Measurements from ENCODE around the gene SEC23B. TPM values are rescaled to one million over a fixed set of nuclear protein-coding genes. Genes with fewer than 3 reads are reported as not detected.

SEC23B gene
- total and polyA plus RNA-seq, 2 of the 13 experiments (the other 11 are each of a cell fraction or from before 2014, with no cell fraction given), result 114 to 120 TPM

DNA sequence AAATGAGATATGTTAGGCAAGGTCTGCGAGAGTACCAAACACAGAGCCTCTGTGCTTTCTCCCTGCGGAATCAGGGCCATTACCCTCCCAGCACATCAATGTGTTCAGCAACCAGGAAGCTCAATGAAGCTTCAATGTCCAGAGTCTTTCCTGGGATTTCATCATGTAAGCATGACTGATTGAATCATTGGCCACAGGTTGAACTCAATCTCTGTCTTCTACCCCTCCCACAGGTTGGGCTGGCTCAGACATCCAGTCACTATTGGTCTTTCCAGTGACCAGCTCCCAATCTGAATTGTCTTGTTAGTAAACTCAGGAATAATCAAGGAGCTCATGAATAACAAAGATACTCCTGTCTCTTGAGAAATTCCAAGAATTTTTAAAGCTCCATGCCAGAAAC is 77.4 kb downstream of the SEC23B start (continued):
- TF ChIP-seq, protein P1, sequence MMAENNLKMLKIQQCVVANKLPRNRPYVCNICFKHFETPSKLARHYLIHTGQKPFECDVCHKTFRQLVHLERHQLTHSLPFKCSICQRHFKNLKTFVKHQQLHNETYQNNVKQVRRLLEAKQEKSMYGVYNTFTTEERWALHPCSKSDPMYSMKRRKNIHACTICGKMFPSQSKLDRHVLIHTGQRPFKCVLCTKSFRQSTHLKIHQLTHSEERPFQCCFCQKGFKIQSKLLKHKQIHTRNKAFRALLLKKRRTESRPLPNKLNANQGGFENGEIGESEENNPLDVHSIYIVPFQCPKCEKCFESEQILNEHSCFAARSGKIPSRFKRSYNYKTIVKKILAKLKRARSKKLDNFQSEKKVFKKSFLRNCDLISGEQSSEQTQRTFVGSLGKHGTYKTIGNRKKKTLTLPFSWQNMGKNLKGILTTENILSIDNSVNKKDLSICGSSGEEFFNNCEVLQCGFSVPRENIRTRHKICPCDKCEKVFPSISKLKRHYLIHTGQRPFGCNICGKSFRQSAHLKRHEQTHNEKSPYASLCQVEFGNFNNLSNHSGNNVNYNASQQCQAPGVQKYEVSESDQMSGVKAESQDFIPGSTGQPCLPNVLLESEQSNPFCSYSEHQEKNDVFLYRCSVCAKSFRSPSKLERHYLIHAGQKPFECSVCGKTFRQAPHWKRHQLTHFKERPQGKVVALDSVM (CRISPR knock-in tag; IDR thresholded peaks at IDR 0.05), result no peak
- TF ChIP-seq ARNTL (CRISPR knock-in tag; IDR thresholded peaks at IDR 0.05) (no peak), FOXK1 (CRISPR knock-in tag; IDR thresholded peaks at IDR 0.05; ENCODE audit: borderline replicate concordance, low read depth) (no peak), FOSL2 (CRISPR knock-in tag; IDR thresholded peaks at IDR 0.05) (peak; percentile 82), ZNF75D (CRISPR knock-in tag; IDR thresholded peaks at IDR 0.05; ENCODE audit: borderline replicate concordance) (no peak), NCOR1 (IDR thresholded peaks at IDR 0.05; ENCODE audit: borderline replicate concordance, low read length) (0 out of 2 replicates have a peak, but pooled peaks have one; percentile 21), ZNF34 (CRISPR knock-in tag; IDR thresholded peaks at IDR 0.05; ENCODE audit: borderline replicate concordance) (0 out of 2 replicates have a peak, but pooled peaks have one; percentile 20), RAD51 (IDR thresholded peaks at IDR 0.05; ENCODE audit: borderline replicate concordance) (no peak), ELF3 (CRISPR knock-in tag; IDR thresholded peaks at IDR 0.05) (peak; percentile 99), PHF20 (CRISPR knock-in tag; IDR thresholded peaks at IDR 0.05) (0 out of 2 replicates have a peak, but pooled peaks have one; percentile 19), HOXD1 (CRISPR knock-in tag; IDR thresholded peaks at IDR 0.05) (no peak), CREM (IDR thresholded peaks at IDR 0.05) (no peak), CREM (CRISPR knock-in tag; IDR thresholded peaks at IDR 0.05) (no peak), RBM39 (IDR thresholded peaks at IDR 0.05; ENCODE audit: low read depth, low read length, poor library complexity, severe bottlenecking) (no peak), ZNF598 (CRISPR knock-in tag; IDR thresholded peaks at IDR 0.05; ENCODE audit: borderline replicate concordance) (no peak), SAP130 (CRISPR knock-in tag; IDR thresholded peaks at IDR 0.05; ENCODE audit: low read depth) (peak; percentile 71), TMF1 (CRISPR knock-in tag; IDR thresholded peaks at IDR 0.05; ENCODE audit: low read depth) (no peak), TBX3 (IDR thresholded peaks at IDR 0.05; ENCODE audit: borderline replicate concordance) (no peak), CEBPG (CRISPR knock-in tag; IDR thresholded peaks at IDR 0.05) (peak; percentile 93), GABPB1 (CRISPR knock-in tag; IDR thresholded peaks at IDR 0.05) (peak; percentile 31; the same call in 1 of the 2 replicates)
- TF ChIP-seq, protein P2, sequence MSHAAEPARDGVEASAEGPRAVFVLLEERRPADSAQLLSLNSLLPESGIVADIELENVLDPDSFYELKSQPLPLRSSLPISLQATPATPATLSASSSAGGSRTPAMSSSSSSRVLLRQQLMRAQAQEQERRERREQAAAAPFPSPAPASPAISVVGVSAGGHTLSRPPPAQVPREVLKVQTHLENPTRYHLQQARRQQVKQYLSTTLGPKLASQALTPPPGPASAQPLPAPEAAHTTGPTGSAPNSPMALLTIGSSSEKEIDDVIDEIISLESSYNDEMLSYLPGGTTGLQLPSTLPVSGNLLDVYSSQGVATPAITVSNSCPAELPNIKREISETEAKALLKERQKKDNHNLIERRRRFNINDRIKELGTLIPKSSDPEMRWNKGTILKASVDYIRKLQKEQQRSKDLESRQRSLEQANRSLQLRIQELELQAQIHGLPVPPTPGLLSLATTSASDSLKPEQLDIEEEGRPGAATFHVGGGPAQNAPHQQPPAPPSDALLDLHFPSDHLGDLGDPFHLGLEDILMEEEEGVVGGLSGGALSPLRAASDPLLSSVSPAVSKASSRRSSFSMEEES (CRISPR knock-in tag; IDR thresholded peaks at IDR 0.05), result 0 out of 2 replicates have a peak, but pooled peaks have one; percentile 38
- TF ChIP-seq, protein P3, sequence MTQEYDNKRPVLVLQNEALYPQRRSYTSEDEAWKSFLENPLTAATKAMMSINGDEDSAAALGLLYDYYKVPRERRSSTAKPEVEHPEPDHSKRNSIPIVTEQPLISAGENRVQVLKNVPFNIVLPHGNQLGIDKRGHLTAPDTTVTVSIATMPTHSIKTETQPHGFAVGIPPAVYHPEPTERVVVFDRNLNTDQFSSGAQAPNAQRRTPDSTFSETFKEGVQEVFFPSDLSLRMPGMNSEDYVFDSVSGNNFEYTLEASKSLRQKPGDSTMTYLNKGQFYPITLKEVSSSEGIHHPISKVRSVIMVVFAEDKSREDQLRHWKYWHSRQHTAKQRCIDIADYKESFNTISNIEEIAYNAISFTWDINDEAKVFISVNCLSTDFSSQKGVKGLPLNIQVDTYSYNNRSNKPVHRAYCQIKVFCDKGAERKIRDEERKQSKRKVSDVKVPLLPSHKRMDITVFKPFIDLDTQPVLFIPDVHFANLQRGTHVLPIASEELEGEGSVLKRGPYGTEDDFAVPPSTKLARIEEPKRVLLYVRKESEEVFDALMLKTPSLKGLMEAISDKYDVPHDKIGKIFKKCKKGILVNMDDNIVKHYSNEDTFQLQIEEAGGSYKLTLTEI (CRISPR knock-in tag; conservative IDR thresholded peaks at IDR 0.05), result no peak
- TF ChIP-seq, protein P4, sequence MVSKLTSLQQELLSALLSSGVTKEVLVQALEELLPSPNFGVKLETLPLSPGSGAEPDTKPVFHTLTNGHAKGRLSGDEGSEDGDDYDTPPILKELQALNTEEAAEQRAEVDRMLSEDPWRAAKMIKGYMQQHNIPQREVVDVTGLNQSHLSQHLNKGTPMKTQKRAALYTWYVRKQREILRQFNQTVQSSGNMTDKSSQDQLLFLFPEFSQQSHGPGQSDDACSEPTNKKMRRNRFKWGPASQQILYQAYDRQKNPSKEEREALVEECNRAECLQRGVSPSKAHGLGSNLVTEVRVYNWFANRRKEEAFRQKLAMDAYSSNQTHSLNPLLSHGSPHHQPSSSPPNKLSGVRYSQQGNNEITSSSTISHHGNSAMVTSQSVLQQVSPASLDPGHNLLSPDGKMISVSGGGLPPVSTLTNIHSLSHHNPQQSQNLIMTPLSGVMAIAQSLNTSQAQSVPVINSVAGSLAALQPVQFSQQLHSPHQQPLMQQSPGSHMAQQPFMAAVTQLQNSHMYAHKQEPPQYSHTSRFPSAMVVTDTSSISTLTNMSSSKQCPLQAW (CRISPR knock-in tag; IDR thresholded peaks at IDR 0.05), result no peak
- TF ChIP-seq, protein P5, sequence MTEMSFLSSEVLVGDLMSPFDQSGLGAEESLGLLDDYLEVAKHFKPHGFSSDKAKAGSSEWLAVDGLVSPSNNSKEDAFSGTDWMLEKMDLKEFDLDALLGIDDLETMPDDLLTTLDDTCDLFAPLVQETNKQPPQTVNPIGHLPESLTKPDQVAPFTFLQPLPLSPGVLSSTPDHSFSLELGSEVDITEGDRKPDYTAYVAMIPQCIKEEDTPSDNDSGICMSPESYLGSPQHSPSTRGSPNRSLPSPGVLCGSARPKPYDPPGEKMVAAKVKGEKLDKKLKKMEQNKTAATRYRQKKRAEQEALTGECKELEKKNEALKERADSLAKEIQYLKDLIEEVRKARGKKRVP (CRISPR knock-in tag; IDR thresholded peaks at IDR 0.05), result peak; percentile 82 to 100
